ENCODE measurements around the gene CADM4.
A peak's percentile ranks its signal among the peaks of the same experiment; 100 is the strongest.
"Not testable (repeated sequence)": the region's sequence is repeated elsewhere in the genome, so short reads cannot be mapped to it uniquely, and the experiment has no call there.

CADM4 gene, protein sequence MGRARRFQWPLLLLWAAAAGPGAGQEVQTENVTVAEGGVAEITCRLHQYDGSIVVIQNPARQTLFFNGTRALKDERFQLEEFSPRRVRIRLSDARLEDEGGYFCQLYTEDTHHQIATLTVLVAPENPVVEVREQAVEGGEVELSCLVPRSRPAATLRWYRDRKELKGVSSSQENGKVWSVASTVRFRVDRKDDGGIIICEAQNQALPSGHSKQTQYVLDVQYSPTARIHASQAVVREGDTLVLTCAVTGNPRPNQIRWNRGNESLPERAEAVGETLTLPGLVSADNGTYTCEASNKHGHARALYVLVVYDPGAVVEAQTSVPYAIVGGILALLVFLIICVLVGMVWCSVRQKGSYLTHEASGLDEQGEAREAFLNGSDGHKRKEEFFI

DNA sequence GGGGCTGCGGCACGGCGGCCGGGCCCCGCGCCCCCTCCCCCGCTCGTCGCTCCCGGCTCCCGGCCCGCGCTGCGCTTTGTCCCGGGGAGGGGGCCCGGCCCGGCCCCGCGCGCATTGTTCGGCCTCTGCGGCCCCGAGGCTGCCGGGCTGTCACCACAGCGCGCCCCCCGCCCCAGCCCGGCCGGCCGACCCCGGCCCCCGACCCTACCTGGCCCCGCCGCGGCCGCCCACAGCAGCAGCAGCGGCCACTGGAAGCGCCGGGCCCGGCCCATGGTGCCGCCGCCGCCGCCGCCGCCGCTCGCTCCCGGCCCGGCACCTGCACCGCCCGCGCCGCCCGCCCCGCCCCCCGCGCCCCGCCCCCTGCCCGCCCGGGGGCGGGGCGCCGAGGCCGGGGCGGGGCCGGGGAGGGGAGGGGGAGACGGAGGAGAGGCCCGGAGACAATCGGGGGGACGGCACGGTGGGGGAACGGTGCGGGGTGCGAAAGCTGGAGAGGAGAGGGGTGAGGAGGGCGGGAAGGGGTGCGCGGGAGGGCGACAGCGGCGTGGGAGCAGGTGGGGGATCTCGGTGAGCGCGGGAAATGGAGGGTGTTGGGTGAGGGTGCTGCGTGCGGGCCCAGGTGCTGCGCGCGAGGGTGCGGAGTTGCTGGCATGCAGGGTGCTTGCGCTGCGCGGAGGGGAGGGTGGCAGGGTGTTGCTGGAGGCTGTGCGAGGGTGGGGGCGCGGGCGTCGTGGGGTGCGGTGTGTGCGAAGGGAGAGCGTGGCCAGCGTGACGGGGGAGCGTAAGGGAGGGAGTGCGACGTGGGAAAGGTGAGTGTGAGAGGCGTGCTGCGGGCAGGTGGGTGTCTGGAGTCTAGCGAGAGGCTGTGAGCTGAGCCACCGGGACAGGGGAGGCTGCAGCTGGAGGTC, at the start of gene CADM4:
CADM4 (minus strand) TSS at position 332 of the 905 bp plus-strand sequence; CDS start at position 272, 60 bp downstream.
- DNase-seq (ENCODE audit: low spot score): no peak

DNA sequence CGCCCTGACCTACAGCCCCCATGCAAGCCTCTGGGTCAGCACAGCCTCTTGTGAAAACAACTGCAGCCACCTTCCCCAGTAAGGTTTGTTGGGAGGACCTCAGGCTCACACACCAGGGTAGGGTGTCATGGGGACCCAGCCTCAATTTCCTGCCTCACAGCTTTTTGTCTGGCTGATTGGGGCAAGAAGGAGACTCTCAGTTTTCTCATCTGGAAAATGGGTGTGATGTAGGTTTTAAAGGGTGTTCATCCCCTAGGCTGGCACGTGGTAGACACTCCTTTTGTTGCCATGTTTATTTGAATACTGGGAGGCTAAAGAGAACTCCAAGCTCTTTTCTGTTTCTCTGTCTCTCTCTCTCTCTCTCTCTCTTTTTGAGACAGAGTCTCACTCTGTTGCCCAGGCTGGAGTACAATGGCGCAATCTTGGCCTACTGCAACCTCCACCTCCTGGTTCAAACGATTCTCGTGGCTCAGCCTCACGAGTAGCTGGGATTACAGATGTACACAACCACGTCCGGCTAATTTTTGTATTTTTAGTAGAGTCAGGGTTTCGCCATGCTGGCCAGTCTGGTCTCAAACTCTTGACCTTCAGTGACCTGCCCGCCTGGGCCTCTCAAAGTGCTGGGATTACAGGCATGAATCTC, 48.5 kb upstream of the CADM4 start:
- DNase-seq (ENCODE audit: low spot score): no peak

DNA sequence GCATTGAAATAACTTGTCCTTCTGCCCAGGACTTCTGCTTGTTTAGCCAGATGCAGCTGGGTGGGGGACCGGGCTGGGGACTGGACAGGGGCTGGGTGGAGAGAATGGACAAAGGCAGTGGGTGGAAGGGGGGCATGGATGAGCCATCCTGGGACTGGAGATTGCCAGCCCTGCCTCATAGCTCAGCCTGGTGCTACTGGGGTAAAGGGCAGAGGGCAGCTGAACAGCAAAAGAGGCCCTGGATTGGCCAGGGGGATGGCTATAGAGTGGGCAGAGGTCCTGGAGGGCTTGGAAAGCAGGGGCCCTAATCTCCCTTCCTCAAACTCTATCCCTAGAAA, 48.0 kb upstream of the CADM4 start:
- DNase-seq (ENCODE audit: low spot score): no peak

DNA sequence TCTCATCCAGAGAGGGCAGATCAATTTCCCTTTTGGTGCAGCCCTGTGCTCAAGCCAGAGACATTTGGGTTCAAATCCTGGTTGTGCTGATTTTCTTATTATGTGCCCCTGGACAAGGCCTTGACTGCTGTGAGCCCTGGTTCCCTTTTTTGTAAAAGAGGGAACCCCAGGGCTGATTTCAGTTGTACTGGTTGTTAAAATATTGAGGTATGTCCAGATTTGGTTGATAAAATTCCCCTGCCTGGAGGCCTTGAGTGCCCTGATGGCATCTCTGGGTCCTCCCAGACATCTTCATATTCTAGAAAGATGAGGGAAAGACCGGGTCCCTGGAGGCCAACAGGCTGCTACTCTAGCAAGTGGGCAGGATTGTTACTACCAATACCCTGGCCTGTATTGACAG, 44.7 kb upstream of the CADM4 start:
- DNase-seq (ENCODE audit: low spot score): no peak

DNA sequence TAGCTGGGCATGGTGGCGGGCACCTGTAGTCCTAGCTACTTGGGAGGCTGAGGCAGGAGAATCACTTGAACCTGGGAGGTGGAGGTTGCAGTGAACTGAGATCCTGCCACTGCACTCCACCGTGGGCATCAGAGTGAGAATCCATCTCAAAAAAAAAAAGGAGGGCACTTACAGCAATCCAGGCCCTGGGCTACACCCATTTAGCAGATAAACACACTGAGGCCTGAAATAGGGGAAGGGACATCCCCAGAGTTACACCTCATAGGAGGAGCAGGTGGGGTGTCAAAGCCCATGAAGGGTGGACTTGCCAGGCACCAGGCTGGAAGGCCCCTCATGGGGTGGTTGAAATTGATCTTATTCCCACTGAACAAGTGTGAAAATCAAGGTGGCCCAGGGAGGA, 44.3 kb upstream of the CADM4 start:
- DNase-seq (ENCODE audit: low spot score): no peak

DNA sequence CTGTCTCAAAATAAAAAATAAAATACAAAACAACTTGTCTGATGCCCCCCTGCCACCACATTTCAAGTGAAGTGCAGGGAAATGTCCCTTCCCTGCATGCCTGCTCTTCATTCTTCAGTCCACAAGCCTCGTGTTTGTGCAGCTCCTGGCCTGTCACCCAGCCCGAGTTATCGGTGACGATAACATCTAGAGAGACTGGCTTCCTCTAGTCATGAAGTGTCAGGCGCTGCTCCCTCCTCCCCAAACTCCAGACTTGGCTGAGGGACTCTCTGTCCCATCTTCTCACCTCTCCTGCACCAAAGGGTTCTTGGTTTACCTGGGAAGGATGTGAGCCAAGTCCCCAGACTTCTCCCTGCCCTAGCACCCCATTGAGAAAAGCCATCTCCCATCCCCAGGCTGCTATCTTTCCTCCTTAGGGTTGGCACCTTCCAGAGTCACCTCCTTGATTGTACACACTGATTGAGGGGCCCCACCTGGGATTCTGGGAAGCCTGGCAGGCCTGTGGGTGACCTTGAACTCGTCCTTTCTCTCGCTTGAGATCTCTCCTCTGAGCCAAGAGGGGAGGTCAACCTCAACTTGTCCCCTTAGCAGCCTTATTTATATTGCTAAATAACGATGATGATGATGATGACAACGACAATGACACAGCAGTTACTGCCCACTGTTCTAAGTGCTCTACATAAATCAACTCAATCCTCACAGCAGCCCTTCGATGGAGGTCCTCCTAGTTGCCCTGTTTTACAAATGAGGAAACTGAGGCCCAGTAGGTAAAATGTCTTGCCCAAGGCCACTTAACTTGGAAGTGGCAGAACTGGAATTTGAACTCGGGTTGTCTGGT, 43.4 kb upstream of the CADM4 start:
- DNase-seq (ENCODE audit: low spot score): no peak

DNA sequence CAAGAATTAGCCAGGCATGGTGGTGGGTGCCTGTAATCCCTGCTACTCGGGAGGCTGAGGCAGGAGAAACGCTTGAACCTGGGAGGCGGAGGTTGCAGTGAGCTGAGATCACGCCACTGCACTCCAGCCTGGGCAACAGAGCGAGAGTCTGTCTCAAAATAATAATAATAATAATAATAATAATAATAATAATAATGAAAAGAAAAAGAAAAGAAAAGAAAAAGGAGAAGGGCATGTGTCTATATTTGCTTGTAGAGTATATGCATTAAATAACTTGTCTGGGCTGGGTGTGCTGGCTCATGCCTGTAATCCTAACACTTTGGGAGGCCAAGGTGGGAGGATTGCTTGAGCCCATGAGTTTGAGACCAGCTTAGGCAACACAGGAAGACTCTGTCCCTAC, 42.6 kb upstream of the CADM4 start:
- not testable (repeated sequence) for DNase-seq (ENCODE audit: low spot score)

DNA sequence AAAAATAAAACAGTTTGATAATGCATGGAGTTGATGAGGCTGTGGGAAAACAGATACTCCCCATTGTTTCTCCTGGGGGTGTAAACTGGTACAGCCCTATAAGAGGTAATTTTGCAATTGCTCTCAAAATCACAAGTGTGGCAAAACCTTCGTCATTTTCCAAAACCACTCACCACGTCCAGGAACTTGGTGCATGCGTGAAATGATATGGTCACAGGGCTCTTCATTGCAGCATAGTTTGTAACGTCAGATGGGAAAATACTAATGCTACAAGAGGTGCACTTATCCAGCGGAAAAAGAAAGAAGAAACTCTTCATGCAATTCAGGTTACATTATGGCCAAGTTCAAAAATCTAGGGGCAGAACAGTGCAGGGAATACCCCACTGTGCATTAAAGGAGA, 42.2 kb upstream of the CADM4 start:
- no peak for DNase-seq (ENCODE audit: low spot score)

DNA sequence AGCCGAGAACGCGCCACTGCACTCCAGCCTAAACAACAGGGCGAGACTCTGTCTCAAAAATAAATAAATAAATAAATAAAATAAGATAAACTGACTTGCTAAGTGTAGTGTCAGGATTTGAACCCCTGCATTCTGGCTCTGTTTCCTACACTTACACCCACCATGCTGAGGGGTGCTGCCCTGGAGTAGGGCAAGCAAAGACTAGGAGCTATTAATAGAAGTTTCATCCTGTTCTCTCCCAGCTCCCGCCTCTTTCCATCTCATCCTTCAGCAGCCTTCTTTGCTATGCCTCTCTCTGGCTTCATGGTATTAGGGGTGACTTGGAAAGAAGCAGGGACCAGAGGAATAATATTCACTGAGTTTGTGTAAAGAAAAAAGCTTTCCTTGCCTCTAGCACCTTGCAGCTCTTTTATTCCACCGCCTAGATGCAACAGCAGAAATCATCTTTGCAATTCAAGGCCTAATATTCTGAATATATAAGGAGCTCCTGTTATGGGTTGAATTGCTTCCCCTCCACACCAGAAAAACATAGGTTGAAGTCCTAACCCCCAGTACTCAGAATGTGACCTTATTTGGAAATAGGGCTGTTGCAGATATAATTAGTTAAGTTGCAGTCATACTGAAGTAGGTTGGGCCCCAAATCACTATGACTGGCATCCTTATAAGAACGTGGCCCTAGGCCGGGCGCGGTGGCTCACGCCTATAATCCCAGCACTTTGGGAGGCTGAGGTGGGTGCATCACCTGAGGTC, 39.0 kb upstream of the CADM4 start:
- no peak for DNase-seq (ENCODE audit: low spot score)

DNA sequence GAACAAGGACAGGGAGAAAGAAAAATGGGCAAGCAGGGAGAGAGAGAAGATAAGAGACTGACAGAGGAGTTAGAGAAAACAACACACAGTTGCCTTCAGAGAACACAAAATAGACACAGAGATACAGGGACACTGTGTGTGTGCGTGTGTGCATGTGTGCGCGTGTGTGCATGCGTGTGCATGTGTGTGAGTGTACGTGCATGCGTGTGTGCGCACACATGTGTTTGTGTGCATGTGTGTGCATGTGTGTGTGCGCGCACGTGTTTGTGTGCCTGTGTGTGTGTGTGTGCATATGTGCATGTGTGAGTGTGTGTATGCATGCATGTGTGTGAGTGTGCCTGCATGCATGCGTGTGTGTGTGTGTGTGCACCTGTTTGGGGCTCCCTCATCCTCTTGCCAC, 36.3 kb upstream of the CADM4 start:
- no peak for DNase-seq (ENCODE audit: low spot score)

DNA sequence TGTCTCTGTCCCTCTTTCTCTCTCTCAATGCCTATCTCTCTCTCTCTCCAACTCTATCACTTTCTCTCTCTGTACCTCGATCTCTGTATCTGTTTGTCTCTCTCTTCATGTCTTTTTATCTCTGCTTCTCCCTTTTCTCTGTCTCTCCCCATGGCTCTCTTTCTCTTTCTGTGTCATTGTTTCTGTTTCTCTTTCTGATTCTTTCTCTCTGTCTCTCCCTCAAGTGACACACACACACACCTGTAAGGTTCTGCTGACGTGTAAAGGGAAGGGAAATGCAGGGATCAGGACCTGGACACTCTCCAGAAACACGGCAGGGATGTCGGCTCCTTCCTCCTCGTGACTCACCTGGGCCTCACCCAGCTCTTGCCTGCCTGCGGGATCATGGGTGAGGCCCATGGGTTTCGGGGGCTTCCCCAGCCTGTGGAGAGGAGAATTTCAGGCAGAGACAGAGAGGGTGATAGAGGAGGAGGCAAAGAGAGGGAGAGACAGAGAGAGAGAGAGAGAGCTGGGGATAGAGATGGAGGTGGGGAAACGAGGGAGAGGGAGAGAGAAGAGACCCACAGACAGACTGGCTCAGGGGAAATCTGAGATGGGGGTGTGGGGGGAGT, 35.7 kb upstream of the CADM4 start:
- DNase-seq (ENCODE audit: low spot score): no peak

DNA sequence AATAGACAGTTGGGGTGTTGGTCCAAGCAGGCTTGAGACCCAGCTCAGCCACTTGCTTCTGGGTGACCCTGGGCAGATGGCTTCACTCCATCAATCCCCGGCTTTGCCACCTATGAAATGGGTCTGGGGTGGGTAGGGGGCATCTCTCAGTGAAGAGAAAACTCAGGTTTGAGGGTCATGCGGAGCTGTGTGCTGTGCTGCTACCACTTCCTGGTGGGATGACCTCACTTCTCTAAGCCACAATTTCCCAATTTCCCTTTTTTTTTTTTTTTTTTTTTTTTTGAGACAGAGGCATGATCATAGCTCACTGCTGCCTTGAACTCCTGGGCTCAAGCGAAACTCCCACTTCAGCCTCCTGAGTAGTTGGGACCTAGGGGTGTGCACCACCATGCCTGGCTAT, 34.9 kb upstream of the CADM4 start:
- DNase-seq (ENCODE audit: low spot score): no peak

DNA sequence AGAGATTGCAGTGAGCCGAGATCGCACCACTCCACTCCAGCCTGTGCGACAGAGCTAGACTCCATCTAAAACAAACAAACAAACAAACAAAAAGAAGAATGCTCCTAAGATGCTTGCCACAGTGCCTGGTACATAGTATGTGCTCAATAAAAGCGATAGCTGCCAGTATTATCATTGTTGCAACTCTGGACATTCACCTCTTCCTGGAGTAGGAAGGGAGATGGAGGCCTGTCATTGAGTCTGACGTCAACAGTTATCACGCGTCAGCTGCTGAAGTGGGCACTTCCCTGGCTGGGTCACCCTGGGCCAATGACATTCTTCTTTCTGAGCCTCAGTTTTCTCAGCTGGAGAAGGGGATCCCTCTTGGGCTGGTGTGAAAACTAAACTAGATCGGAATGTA, 34.5 kb upstream of the CADM4 start:
- DNase-seq (ENCODE audit: low spot score): no peak

DNA sequence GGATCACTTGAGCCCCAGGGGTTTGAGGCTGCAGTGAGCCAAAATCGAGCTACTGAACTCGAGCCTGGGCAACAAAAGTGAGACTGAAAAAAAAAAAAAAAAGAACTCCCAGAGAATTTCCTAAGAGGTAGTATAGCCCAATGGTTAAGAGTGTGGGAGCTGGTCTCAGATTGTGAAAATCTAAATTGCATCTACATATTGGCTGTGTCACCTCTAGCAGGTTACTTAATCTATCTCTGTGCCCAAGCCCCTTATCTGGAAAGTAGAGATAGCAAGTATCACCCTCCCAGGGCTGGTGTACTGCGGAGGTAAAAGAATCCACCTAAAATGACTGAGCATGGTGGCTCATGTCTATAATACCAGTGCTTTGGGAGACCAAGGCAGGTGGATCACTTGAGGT, 34.0 kb upstream of the CADM4 start:
- DNase-seq (ENCODE audit: low spot score): no peak

DNA sequence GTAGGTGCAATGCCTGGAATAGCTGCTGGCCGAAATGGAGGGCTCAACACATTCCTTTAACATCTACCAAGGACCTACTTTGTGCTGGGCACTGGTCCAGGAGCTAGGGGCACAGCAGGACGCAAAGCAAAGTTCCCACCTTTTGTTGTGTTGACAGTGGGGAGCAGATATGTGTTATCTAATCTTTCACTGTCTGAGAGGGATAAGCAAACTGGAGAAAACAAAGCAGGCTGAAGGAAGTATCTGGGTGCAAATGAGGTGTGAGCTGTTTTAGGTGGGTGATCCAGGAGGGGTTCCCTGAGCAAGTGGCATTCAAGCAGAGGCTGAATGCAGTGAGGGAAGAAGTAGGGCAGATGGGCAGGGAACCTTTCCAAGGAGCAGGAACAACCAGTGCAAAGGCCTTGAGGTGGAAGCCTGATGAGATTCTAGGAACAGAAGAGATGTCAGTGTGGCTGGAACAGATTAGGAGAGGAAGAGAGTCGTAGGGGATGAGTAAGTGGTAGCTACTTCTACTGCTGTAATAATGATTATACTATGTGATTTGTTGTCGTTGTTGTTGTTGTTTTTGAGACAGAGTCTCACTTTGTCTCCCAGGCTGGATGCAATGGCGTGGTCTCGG, 32.5 kb upstream of the CADM4 start:
- DNase-seq (ENCODE audit: low spot score): no peak

DNA sequence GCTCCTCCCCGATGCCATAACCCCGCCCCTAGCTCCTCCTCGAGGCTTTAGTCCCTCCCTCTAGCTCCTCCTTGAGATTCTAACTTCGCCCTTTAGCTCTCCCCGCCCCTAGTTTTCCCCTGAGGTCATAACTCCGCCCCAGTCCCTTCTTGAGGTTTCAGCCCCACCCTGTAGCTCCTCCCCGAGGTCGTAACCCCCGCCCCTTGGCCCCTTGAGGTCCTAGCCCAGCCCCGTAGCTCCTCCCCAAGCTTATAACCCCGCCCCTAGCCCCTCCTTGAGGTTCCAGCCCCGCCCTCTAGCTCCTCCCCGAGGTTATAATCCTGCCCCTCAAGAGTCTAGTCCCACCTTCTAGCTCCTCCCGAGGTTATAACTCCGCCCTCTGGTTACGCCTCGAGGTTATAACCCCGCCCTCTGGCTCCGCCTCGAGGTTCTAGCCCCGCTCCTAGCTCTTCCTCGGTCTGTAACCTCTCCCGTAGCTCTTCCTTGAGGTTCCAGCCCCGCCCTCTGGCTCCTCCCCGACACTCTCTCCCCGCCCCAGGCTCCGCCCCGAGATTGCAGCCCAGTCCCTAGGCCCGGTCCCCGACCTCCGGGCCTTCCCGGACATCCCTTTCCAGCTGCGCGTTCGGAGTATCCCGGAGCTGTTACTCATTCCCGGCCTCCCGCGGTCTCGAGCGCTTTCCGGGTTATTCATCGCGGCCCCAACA, 28.9 kb upstream of the CADM4 start:
- peak; percentile 97 for DNase-seq (ENCODE audit: low spot score)

DNA sequence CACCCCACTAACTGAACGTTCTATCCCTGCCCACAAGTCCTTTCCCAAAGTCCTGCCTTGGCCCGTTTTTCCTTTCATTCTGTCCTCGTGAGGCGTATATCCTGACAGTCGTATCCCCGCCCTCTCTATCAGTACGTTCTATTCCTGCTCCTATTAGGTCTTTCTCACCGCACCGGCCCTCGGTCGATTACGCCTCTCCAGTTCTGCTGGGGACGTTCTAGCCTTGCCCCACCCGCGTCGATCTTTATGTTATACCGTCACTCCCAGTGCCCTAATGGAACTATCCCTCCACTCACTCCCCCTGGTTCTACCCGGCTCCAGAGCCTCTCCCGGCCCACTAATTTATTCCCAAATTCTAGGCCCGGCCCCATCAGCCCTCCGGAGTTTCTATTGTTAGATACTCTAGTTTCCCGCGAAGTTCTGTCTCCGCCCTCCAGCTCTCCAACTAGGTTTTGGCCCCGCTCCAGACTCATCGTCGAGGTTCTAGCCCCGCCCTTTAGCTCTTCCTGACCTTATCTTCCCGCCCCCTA, 28.3 kb upstream of the CADM4 start:
- DNase-seq (ENCODE audit: low spot score): no peak

DNA sequence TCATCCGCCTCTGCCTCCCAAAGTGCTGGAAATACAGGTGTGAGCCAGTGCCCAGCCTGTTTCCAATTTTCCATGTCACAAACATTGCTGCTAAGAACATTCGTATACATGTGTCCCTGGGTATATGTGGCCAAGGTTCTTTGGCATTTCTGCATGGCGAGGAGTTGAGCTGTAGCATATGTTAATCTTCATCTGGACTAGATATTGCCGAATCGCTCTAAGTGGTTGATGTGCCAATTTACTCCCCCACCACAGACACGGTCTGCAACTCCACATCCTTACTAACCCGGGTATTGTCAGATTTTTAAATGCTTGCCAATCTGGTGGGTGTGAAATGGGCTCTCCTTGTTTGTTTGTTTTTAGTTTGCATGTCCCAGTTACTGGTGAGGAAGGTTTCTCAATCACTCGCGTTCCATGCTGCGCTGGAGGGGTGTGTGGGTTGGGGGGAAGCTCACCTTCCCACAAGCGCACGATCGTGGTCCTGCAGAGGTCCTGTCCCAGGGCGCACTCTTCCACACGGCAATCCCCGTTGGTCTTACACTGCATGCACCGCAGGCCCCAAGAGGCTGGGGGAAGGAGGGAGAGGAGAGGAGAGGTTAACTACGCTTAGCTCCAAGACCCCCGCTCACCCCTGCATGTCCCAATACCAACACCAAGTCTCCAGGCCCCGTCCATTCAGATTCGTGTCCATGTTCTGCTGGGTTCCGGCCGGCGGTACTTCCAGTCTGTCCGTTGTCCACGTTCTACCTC, 27.7 kb upstream of the CADM4 start:
- DNase-seq (ENCODE audit: low spot score): no peak

DNA sequence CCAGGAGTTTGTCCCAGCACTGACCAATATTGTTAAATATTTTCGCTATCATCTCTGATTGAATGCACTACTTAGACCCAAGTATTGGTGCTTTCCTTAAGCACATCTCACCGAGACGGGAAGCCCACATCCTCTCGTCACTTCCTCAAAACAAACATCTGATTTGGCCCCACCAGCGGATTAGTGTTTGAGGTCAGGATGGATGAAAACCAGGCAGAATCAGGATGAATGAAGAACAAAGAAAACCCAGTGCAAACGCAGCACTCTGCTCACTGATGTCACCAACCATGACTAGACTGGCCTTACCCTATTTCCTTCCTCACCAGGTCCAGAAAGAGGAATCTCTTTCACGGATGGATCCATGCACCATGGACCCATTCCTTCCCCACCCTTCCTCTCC, 24.4 kb upstream of the CADM4 start:
- DNase-seq (ENCODE audit: low spot score): no peak
